ENCODE measurements around the gene GRM7.

GRCh38 chr3:7589526-7589925, 728.6 kb downstream of the GRM7 start:
- no peak for TF ChIP-seq CTCF (IDR thresholded peaks at IDR 0.05)
- TF ChIP-seq EZH2 (IDR thresholded peaks at IDR 0.05; ENCODE audit: borderline replicate concordance, insufficient read depth, low read depth, low read length, poor library complexity, severe bottlenecking): no peak
